GM12864 (cell line): Measurements from ENCODE around the gene EPHB2.
"Not testable (repeated sequence)": the region's sequence is repeated elsewhere in the genome, so short reads cannot be mapped to it uniquely, and the experiment has no call there.

ENCODE experiments used
- DNase-seq: peaks from one replicate; pipeline ENCODE4 v3.0.0-alpha.2; 2011; ENCODE audit warnings: low read depth
- H3K4me3 ChIP-seq: 2 replicates; pipeline ENCODE4 v1.5.1; 2011; ENCODE audit warnings: mild to moderate bottlenecking, low read depth, low read length, control low read depth
- CTCF ChIP-seq: IDR thresholded peaks from 2 replicates; pipeline ENCODE4 v1.5.1; 2011; ENCODE audit warnings: low read depth, mild to moderate bottlenecking, moderate library complexity, low read length, control low read depth, inconsistent platforms; ENCODE audit errors: missing control alignments

The EPHB2 gene

GRCh38 chr1:22832414-22832786, 121.8 kb downstream of the EPHB2 start:
- no peak for DNase-seq
- TF ChIP-seq CTCF: no peak
- H3K4me3 ChIP-seq: no peak overlapping the region

- TF ChIP-seq CTCF: no peak
- no peak overlapping the region for H3K4me3 ChIP-seq
- no peak for DNase-seq
Observed at GRCh38 chr1:22833699-22834098, 123.1 kb downstream of the EPHB2 start.

- not testable (repeated sequence) for H3K4me3 ChIP-seq, DNase-seq
Observed at GRCh38 chr1:22834420-22834819, 123.8 kb downstream of the EPHB2 start.

- no peak for TF ChIP-seq CTCF
- no peak for DNase-seq
- no peak overlapping the region for H3K4me3 ChIP-seq
Observed at GRCh38 chr1:22835636-22836319, 125.1 kb downstream of the EPHB2 start.

- no peak for TF ChIP-seq CTCF
- no peak overlapping the region for H3K4me3 ChIP-seq
- DNase-seq: no peak
Observed at GRCh38 chr1:22836850-22837249, 126.2 kb downstream of the EPHB2 start.

- DNase-seq: no peak
- no peak for TF ChIP-seq CTCF
- H3K4me3 ChIP-seq: no peak overlapping the region
Observed at GRCh38 chr1:22837332-22837731, 126.7 kb downstream of the EPHB2 start.

GRCh38 chr1:22838965-22839364, 128.3 kb downstream of the EPHB2 start:
- no peak for TF ChIP-seq CTCF
- no peak overlapping the region for H3K4me3 ChIP-seq
- no peak for DNase-seq
